HG02870 (cell line): ENCODE results near the gene MCTP1.
"Not testable (repeated sequence)": the region's sequence is repeated elsewhere in the genome, so short reads cannot be mapped to it uniquely, and the experiment has no call there.

ENCODE experiments used
- ATAC-seq: cut with Tn5 transposase; IDR thresholded peaks from one replicate; pipeline ENCODE4 v1.9.1; 2021; ENCODE audit warnings: mild to moderate bottlenecking, moderate library complexity; ENCODE audit not compliant: unreplicated experiment

MCTP1 gene

DNA sequence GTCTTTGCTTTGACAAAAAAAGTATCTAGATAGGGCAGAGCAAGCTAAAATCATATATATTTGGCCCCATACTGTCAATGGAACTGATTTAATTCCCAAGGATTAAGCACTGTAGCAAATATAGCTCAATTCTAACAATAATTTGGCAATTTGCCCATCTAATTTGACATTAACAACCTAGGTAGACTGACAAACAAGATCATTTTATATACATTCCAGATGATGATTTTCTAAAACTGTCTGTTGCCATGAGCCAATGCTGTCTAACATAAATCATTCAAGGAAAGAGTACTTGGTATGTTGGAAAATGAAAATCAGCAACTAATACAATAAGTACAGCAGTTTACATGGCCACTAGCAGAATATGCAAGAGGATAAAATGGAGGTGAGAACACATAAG is 32.1 kb downstream of the MCTP1 start:
- no peak for ATAC-seq

- ATAC-seq, result no peak
Observed at GRCh38 chr5:95251185-95251584, 33.7 kb downstream of the MCTP1 start.

GRCh38 chr5:95244479-95244878 is 40.4 kb downstream of the MCTP1 start:
- ATAC-seq, result no peak

GRCh38 chr5:95241635-95242034 is 43.3 kb downstream of the MCTP1 start:
- ATAC-seq, result peak; percentile 97

GRCh38 chr5:95241161-95241560 is 43.7 kb downstream of the MCTP1 start:
- ATAC-seq, result no peak

GRCh38 chr5:95238560-95239325 is 46.2 kb downstream of the MCTP1 start:
- no peak for ATAC-seq

DNA sequence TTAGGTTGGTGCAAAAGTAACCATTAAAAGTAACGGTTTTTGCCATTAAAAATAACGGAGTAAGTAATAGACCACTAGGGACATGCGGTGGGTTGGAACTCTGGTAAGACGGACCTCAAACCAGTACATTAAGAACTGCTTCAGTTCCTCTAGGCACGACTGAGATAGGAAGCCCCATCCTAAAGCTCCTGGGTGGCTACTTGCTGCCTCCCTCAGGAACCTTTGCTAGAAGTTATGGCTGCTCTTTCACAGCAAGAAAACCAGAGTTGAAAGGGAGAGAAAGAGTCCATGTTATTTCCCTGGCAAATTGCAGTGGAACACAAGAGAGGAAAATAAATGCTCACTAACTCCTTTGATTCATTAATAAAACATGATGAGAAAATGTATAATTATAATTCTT is 47.6 kb downstream of the MCTP1 start:
- ATAC-seq, result no peak

GRCh38 chr5:95235439-95235982 is 49.4 kb downstream of the MCTP1 start:
- no peak for ATAC-seq

- ATAC-seq, result no peak
Observed at GRCh38 chr5:95229646-95230045, 55.2 kb downstream of the MCTP1 start.

DNA sequence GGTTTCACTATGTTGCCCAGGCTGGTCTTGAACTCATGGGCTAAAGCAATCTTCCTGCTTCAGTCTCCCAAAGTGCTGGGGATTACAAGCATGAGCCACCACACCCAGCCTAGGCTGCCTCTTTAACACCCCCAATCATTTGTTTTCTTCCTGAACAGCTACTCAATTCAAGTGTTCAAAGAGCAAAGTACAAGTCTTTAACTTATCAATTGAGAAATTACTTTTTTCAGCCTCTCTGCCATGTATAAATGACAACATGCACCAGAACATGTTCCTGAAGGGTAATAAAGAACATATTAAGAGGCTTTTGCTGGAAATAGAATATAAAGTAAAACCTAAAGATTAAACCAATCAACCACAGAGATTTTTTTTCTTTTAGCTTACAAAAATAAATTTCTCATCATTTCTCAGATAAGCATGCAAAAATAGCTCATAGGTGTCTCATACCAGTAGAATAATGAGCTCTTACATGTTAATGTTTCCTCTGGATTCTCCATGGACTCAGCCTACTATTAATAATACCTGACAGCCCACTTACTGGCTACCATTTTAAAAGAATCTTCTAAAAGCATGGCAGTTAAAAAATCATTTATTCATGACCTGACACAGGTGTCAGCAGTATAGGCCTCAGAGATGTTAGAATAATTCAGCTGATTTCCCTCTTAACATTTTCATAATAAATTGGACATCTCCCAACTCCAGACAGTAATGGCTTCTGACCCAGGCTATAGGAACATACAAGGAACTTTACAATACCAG is 60.0 kb downstream of the MCTP1 start:
- no peak for ATAC-seq

DNA sequence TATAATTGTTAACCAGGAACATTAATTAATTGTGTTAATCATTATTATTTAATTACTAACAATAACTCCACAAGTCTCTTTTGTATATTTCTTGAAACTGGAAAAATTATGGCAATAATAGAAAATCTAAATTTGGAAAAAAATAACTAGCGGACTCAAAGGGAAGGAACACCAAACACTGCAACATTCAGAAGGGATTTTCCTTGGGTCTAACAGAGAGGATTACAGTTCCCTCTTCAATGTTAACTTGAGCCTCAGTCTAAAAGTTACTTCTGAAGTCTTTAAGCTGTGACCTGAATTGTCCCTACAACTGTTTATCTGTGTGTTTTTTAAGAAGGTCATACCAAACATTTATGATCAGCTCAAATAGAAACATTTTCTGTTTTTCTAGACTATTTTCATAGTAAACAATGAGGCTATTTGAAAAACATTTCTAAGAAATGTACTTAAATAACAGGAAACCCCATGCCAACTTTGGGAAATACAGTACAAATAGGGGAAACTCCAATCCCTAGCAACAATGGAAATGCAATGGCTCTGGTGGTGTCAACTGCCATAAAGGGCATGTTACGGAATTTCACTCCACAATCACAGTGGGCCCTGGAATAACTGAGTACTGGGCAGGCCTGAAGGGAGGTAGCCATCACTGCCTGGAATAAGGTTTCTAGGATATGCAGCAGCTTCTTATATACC is 61.2 kb downstream of the MCTP1 start:
- ATAC-seq, result no peak

- ATAC-seq, result no peak
Observed at GRCh38 chr5:95222836-95223235, 62.1 kb downstream of the MCTP1 start.

GRCh38 chr5:95221234-95221633 is 63.7 kb downstream of the MCTP1 start:
- no peak for ATAC-seq

DNA sequence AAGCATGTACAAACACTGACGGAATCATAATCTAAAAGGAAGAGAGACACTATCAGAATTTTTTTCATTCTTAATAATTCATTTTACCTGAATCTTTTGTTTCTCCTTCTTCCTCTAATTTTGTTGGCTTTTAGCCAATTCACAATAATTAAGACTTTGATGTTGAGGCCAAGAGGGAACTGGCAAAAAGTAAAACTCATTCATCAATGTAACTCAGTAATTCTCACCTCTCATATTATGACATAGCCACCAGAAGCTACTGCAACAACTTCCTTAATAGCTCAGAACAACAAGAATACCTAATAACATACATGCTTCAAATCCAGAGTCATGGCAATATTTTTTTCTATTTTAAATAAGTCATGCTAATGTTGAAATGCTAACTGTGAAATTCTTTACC is 64.5 kb downstream of the MCTP1 start:
- ATAC-seq, result no peak

- no peak for ATAC-seq
Observed at GRCh38 chr5:95219411-95219810, 65.5 kb downstream of the MCTP1 start.

DNA sequence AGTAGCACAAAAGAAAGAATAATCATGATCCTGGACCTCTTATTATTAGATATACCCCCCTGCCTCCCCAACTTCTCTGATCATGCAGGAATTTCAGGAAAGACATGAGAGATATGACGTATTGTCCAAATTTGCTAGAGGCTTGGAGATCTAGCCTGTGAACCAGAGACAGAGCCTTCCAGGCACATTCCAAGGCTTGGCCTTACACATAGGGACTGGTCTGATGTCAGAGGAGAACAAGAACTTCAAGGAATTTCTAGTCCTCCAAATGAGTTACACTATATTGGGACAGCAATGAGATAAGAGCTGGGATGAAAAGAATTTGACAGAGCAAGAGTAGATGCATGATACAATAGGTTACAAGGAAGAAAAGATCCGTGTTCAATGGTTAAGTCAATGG is 67.0 kb downstream of the MCTP1 start:
- ATAC-seq, result no peak

- ATAC-seq, result no peak
Observed at GRCh38 chr5:95217351-95217750, 67.5 kb downstream of the MCTP1 start.

- no peak for ATAC-seq
Observed at GRCh38 chr5:95216136-95216955, 68.5 kb downstream of the MCTP1 start.

- ATAC-seq, result not testable (repeated sequence)
Observed at GRCh38 chr5:95207811-95208210, 77.1 kb downstream of the MCTP1 start.

GRCh38 chr5:95194856-95195255 is 90.0 kb downstream of the MCTP1 start:
- ATAC-seq, result no peak

GRCh38 chr5:95191330-95191729 is 93.6 kb downstream of the MCTP1 start:
- ATAC-seq, result peak; percentile 97
